HUES48 (cell line): Measurements from ENCODE around the gene ZIC2.
"Not testable (repeated sequence)": the region's sequence is repeated elsewhere in the genome, so short reads cannot be mapped to it uniquely, and the experiment has no call there.

ENCODE experiments used
- H3K27ac ChIP-seq: one replicate; pipeline ENCODE4 v1.7.0; 2013; ENCODE audit warnings: low read depth, low read length, inconsistent platforms
- H3K27me3 ChIP-seq: 2 replicates; pipeline ENCODE4 v1.6.1; 2013; ENCODE audit warnings: mild to moderate bottlenecking, low read length; ENCODE audit not compliant: control insufficient read depth, insufficient read depth
- H3K36me3 ChIP-seq: 2 replicates; pipeline ENCODE4 v1.6.1; 2013; ENCODE audit warnings: low read length; ENCODE audit not compliant: control insufficient read depth, insufficient read depth
- H3K4me1 ChIP-seq: 2 replicates; pipeline ENCODE4 v1.6.1; 2013; ENCODE audit warnings: mild to moderate bottlenecking, low read length; ENCODE audit not compliant: control insufficient read depth, insufficient read depth
- H3K4me3 ChIP-seq: 2 replicates; pipeline ENCODE4 v1.5.1; 2013; ENCODE audit warnings: mild to moderate bottlenecking, low read depth, low read length
- H3K9ac ChIP-seq: 2 replicates; pipeline ENCODE4 v1.6.1; 2013; ENCODE audit warnings: mild to moderate bottlenecking, low read depth, low read length, moderate library complexity
- H3K9me3 ChIP-seq: 2 replicates; pipeline ENCODE4 v1.6.1; 2013; ENCODE audit warnings: low read length; ENCODE audit not compliant: control insufficient read depth, insufficient read depth

Gene ZIC2

GRCh38 chr13:99995589-99996380 lies 14.2 kb downstream of the ZIC2 start:
- H3K4me1 ChIP-seq: peaks cover 63% of the 10 kb centered on the region
- peak overlapping the region; percentile 58 for H3K4me3 ChIP-seq
- no peaks in the 10 kb centered on the region for H3K9me3 ChIP-seq
- H3K9ac ChIP-seq: no peak overlapping the region
- H3K27me3 ChIP-seq: peaks cover 71% of the 10 kb centered on the region
- no peaks in the 10 kb centered on the region for H3K36me3 ChIP-seq
- no peak overlapping the region for H3K27ac ChIP-seq

GRCh38 chr13:99996381-99996973 lies 14.9 kb downstream of the ZIC2 start:
- no peak overlapping the region for H3K9ac ChIP-seq
- peaks cover 57% of the 10 kb centered on the region for H3K4me1 ChIP-seq
- no peak overlapping the region for H3K27ac ChIP-seq
- peak overlapping the region; percentile 58 for H3K4me3 ChIP-seq
- H3K9me3 ChIP-seq: no peaks in the 10 kb centered on the region
- H3K36me3 ChIP-seq: no peaks in the 10 kb centered on the region
- peaks cover 64% of the 10 kb centered on the region for H3K27me3 ChIP-seq

- H3K27ac ChIP-seq: peak overlapping the region; percentile 69
- H3K9ac ChIP-seq: 0 out of 2 replicates have a peak overlapping the region, but pooled peaks have one; percentile 41
- no peaks in the 10 kb centered on the region for H3K36me3 ChIP-seq
- no peaks in the 10 kb centered on the region for H3K9me3 ChIP-seq
- H3K27me3 ChIP-seq: peaks cover 51% of the 10 kb centered on the region
- H3K4me3 ChIP-seq: peak overlapping the region; percentile 58
- H3K4me1 ChIP-seq: peaks cover 45% of the 10 kb centered on the region
These were observed 16.2 kb downstream of the ZIC2 start for GRCh38 chr13:99997702-99998214.

- Histone ChIP-seq H3K36me3 (no peaks in the 10 kb centered on the region), H3K4me1 (peaks cover 40% of the 10 kb centered on the region), H3K9ac (no peak overlapping the region), H3K27me3 (peaks cover 46% of the 10 kb centered on the region), H3K9me3 (no peaks in the 10 kb centered on the region), H3K27ac (no peak overlapping the region), H3K4me3 (no peak overlapping the region)
These were observed 16.7 kb downstream of the ZIC2 start for GRCh38 chr13:99998261-99998660.

- Histone ChIP-seq H3K9ac (no peak overlapping the region), H3K27ac (no peak overlapping the region), H3K4me3 (no peak overlapping the region), H3K27me3 (no peaks in the 10 kb centered on the region), H3K9me3 (no peaks in the 10 kb centered on the region), H3K36me3 (no peaks in the 10 kb centered on the region), H3K4me1 (no peaks in the 10 kb centered on the region)
These were observed 33.0 kb downstream of the ZIC2 start for GRCh38 chr13:100014621-100015020.

- no peaks in the 10 kb centered on the region for H3K27me3 ChIP-seq
- H3K9ac ChIP-seq: no peak overlapping the region
- no peaks in the 10 kb centered on the region for H3K36me3 ChIP-seq
- H3K4me1 ChIP-seq: no peaks in the 10 kb centered on the region
- H3K27ac ChIP-seq: no peak overlapping the region
- H3K4me3 ChIP-seq: no peak overlapping the region
- H3K9me3 ChIP-seq: peaks cover 3% of the 10 kb centered on the region; the same call in 1 of the 2 replicates
These were observed 38.3 kb downstream of the ZIC2 start for GRCh38 chr13:100019780-100020356.

- Histone ChIP-seq H3K9me3 (peaks cover 3% of the 10 kb centered on the region; the same call in 1 of the 2 replicates), H3K27me3 (no peaks in the 10 kb centered on the region), H3K36me3 (no peaks in the 10 kb centered on the region), H3K9ac (no peak overlapping the region), H3K27ac (no peak overlapping the region), H3K4me3 (no peak overlapping the region), H3K4me1 (no peaks in the 10 kb centered on the region)
These were observed 41.2 kb downstream of the ZIC2 start for GRCh38 chr13:100022798-100023197.

- no peak overlapping the region for H3K4me3 ChIP-seq
- peaks cover 3% of the 10 kb centered on the region; the same call in 1 of the 2 replicates for H3K9me3 ChIP-seq
- no peak overlapping the region for H3K27ac ChIP-seq
- H3K36me3 ChIP-seq: no peaks in the 10 kb centered on the region
- no peaks in the 10 kb centered on the region for H3K27me3 ChIP-seq
- no peaks in the 10 kb centered on the region for H3K4me1 ChIP-seq
- no peak overlapping the region for H3K9ac ChIP-seq
These were observed 42.4 kb downstream of the ZIC2 start for GRCh38 chr13:100024023-100024422.

GRCh38 chr13:100029933-100030332 lies 48.3 kb downstream of the ZIC2 start:
- Histone ChIP-seq H3K36me3 (no peaks in the 10 kb centered on the region), H3K9me3 (no peaks in the 10 kb centered on the region), H3K9ac (no peak overlapping the region), H3K4me3 (no peak overlapping the region), H3K27me3 (no peaks in the 10 kb centered on the region), H3K27ac (no peak overlapping the region), H3K4me1 (no peaks in the 10 kb centered on the region)

GRCh38 chr13:100032642-100033041 lies 51.1 kb downstream of the ZIC2 start:
- H3K9me3 ChIP-seq, H3K9ac ChIP-seq, H3K27ac ChIP-seq, H3K4me3 ChIP-seq, H3K4me1 ChIP-seq, H3K27me3 ChIP-seq, H3K36me3 ChIP-seq: not testable (repeated sequence)

GRCh38 chr13:100035936-100036335 lies 54.4 kb downstream of the ZIC2 start:
- Histone ChIP-seq H3K9me3 (no peaks in the 10 kb centered on the region), H3K36me3 (no peaks in the 10 kb centered on the region), H3K4me3 (no peak overlapping the region), H3K27ac (no peak overlapping the region), H3K9ac (no peak overlapping the region), H3K27me3 (no peaks in the 10 kb centered on the region), H3K4me1 (peaks cover 4% of the 10 kb centered on the region; the same call in 1 of the 2 replicates)
